ENCODE data around the gene NEK9.

The NEK9 gene

DNA sequence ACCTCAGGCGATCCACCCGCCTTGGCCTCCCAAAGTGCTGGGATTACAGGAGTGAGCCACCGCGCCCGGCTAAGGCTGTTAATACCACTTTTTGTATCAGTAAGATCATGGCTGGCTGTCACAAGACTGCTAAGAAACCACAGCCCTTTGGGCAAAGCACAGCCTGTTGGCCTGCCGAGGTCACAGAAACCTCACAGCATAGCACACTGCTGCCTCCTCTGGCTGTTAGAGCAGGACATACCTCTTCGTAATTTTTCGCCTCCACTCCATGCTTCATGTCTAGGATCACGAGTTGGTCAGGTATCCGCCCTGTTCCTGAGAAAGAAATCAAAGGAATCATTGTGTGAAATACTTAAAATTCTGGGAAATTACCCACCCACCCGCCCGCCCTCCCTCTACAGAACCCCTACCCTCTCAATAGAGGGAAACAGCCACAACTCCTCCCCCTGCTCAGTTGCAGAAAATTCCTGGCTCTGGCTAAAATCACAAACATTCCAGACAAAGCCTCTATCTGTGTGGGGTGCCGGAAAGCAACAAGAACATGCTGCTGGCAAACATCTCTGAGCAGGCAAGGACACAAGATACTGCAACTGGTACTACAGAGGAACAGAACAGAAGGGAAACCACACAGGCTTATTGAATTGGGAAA, 20.7 kb upstream of the NEK9 start:
- Histone ChIP-seq H3K18ac (ENCODE audit: low read depth in 1 of 2, low read length in 2 of 2) (peak overlapping the region in 1 of 2 experiments; percentile 68), H3K27ac (ENCODE audit: low read length, poor library complexity, severe bottlenecking) (peak overlapping the region; percentile 63), H3K14ac (ENCODE audit: low read length in 2 of 2) (no peak overlapping the region), H3K4me1 (ENCODE audit: control insufficient read depth, insufficient read depth, low read depth, low read length) (peaks cover 2% of the 10 kb centered on the region), H3K9me3 (ENCODE audit: control insufficient read depth, low read length) (no peaks in the 10 kb centered on the region), H2BK5ac (ENCODE audit: low read depth, low read length, poor library complexity, severe bottlenecking) (no peak overlapping the region), H3K36me3 (ENCODE audit: control insufficient read depth in 1 of 2, insufficient read depth in 2 of 2, low read depth in 1 of 2, low read length in 2 of 2) (peaks cover 11 to 64% of the 10 kb centered on the region in 2 experiments), H2BK120ac (ENCODE audit: low read depth, low read length) (no peak overlapping the region), H2BK15ac (ENCODE audit: low read depth, poor library complexity, severe bottlenecking) (no peak overlapping the region), H4K91ac (ENCODE audit: low read length) (no peak overlapping the region), H3K4me3 (ENCODE audit: insufficient read depth in 1 of 2, low read depth in 1 of 2, low read length in 2 of 2) (no peak overlapping the region), H4K8ac (ENCODE audit: low read length) (no peak overlapping the region), H2AK5ac (ENCODE audit: low read length, severe bottlenecking) (no peak overlapping the region), H3K79me1 (replicated peaks; ENCODE audit: low read length, poor library complexity, severe bottlenecking) (peaks cover 17% of the 10 kb centered on the region), H3K23ac (ENCODE audit: low read length in 2 of 2) (no peak overlapping the region), H3K4ac (ENCODE audit: low read depth in 1 of 2, low read length in 2 of 2) (no peak overlapping the region), H2BK12ac (ENCODE audit: low read length in 2 of 2) (no peak overlapping the region), H3K4me2 (ENCODE audit: low read length, poor library complexity, severe bottlenecking) (no peak overlapping the region), H3K9ac (ENCODE audit: low read length) (peak overlapping the region; percentile 71), H3K27me3 (ENCODE audit: control insufficient read depth in 1 of 2, insufficient read depth in 1 of 2, low read length in 2 of 2) (no peaks in the 10 kb centered on the region), H2AFZ (ENCODE audit: low read depth, low read length) (no peak overlapping the region)
- 35% methylated on average over 9 of the region's 13 CpGs for WGBS
- DNase-seq = peak; percentile 96

DNA sequence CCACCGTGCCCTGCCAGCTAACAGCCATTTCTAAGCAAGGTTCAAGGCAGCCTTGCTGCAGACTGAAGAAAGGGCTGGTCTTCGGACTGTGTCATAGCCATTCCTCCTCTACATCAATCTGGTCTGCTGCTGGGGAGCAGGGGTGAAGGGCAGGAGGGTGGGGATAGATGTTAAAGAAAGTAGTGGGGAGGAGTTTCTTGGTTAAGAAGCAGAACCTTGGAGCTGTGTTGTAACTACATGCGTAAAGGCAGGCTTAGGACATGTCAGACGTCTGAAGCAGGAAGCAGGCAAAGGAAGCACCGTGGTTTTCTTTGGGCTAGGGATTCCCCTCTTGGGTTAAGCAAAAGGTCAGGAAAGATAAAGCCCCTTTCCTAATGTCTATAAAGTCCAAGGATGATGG, 18.1 kb upstream of the NEK9 start:
- Histone ChIP-seq H3K4me2 (ENCODE audit: low read length, poor library complexity, severe bottlenecking) (no peak overlapping the region), H3K9me3 (ENCODE audit: control insufficient read depth, low read length) (no peaks in the 10 kb centered on the region), H3K4ac (ENCODE audit: low read depth in 1 of 2, low read length in 2 of 2) (peak overlapping the region; percentile 32 to 51), H3K9ac (ENCODE audit: low read length) (no peak overlapping the region), H3K79me1 (replicated peaks; ENCODE audit: low read length, poor library complexity, severe bottlenecking) (peaks cover 21% of the 10 kb centered on the region), H2BK15ac (ENCODE audit: low read depth, poor library complexity, severe bottlenecking) (no peak overlapping the region), H3K36me3 (ENCODE audit: control insufficient read depth in 1 of 2, insufficient read depth in 2 of 2, low read depth in 1 of 2, low read length in 2 of 2) (peaks cover 11 to 46% of the 10 kb centered on the region in 2 experiments), H3K27ac (ENCODE audit: low read length, poor library complexity, severe bottlenecking) (no peak overlapping the region), H3K4me3 (ENCODE audit: insufficient read depth in 1 of 2, low read depth in 1 of 2, low read length in 2 of 2) (no peak overlapping the region), H4K8ac (ENCODE audit: low read length) (peak overlapping the region; percentile 60), H3K27me3 (ENCODE audit: control insufficient read depth in 1 of 2, insufficient read depth in 1 of 2, low read length in 2 of 2) (no peaks in the 10 kb centered on the region), H3K14ac (ENCODE audit: low read length in 2 of 2) (peak overlapping the region in 1 of 2 experiments; percentile 49), H3K18ac (ENCODE audit: low read depth in 1 of 2, low read length in 2 of 2) (peak overlapping the region in 1 of 2 experiments; percentile 43), H2AK5ac (ENCODE audit: low read length, severe bottlenecking) (no peak overlapping the region), H2BK5ac (ENCODE audit: low read depth, low read length, poor library complexity, severe bottlenecking) (no peak overlapping the region), H4K91ac (ENCODE audit: low read length) (no peak overlapping the region), H2BK12ac (ENCODE audit: low read length in 2 of 2) (no peak overlapping the region), H2AFZ (ENCODE audit: low read depth, low read length) (no peak overlapping the region), H2BK120ac (ENCODE audit: low read depth, low read length) (no peak overlapping the region), H3K4me1 (ENCODE audit: control insufficient read depth, insufficient read depth, low read depth, low read length) (peaks cover 2% of the 10 kb centered on the region), H3K23ac (ENCODE audit: low read length in 2 of 2) (no peak overlapping the region)
- peak; percentile 67 for DNase-seq
- 75% methylated on average over 5 of the region's 5 CpGs for WGBS

DNA sequence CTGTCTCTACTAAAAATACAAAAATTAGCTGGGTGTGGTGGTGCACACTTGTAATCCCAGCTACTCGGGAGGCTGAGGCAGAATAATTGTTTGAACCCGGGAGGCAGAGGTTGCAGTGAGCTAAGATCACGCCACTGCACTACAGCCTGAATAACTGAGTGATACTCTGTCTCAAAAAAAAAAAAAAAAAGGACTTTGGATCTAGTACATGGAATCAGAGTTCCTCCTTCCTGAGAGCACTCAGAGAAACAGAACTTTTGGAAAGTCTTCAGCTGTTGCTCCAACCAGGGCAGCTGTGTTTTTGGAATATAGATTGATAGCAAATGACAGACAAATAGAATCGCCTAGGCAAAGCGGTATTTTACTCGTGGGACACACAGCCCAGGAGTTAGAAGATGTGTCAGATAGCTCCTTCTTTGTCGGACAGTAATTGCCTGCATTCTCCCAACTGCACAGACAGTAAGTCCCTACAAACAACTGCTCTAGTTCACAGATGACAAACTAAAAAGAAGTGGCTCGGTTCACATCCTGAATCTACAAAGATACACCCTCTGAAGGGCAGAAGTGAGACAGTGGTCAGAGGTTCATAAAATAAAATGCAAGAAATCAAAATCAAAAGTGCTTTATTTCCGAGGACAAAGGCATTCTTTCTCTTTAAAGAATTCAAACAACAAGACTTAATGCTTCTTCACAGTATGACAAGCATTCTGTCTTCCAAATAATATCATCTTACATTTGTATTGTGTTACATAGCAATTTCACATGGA, 17.1 kb upstream of the NEK9 start:
- no peak overlapping the region for H3K27ac ChIP-seq (ENCODE audit: low read length, poor library complexity, severe bottlenecking)
- no peak overlapping the region for H3K4me3 ChIP-seq (ENCODE audit: insufficient read depth in 1 of 2, low read depth in 1 of 2, low read length in 2 of 2)
- no peak overlapping the region for H3K23ac ChIP-seq (ENCODE audit: low read length in 2 of 2)
- H3K9me3 ChIP-seq (ENCODE audit: control insufficient read depth, low read length) = no peaks in the 10 kb centered on the region
- H4K91ac ChIP-seq (ENCODE audit: low read length) = no peak overlapping the region
- H2BK12ac ChIP-seq (ENCODE audit: low read length in 2 of 2) = no peak overlapping the region
- H2BK120ac ChIP-seq (ENCODE audit: low read depth, low read length) = no peak overlapping the region
- H2AK5ac ChIP-seq (ENCODE audit: low read length, severe bottlenecking) = no peak overlapping the region
- H3K36me3 ChIP-seq (ENCODE audit: control insufficient read depth in 1 of 2, insufficient read depth in 2 of 2, low read depth in 1 of 2, low read length in 2 of 2) = peaks cover 7 to 36% of the 10 kb centered on the region in 2 experiments
- no peak overlapping the region for H2AFZ ChIP-seq (ENCODE audit: low read depth, low read length)
- WGBS = 95% methylated on average over 6 of the region's 9 CpGs
- no peak overlapping the region for H3K4ac ChIP-seq (ENCODE audit: low read depth in 1 of 2, low read length in 2 of 2)
- H3K27me3 ChIP-seq (ENCODE audit: control insufficient read depth in 1 of 2, insufficient read depth in 1 of 2, low read length in 2 of 2) = no peaks in the 10 kb centered on the region
- H3K14ac ChIP-seq (ENCODE audit: low read length in 2 of 2) = no peak overlapping the region
- H3K4me2 ChIP-seq (ENCODE audit: low read length, poor library complexity, severe bottlenecking) = no peak overlapping the region
- no peak overlapping the region for H2BK5ac ChIP-seq (ENCODE audit: low read depth, low read length, poor library complexity, severe bottlenecking)
- H2BK15ac ChIP-seq (ENCODE audit: low read depth, poor library complexity, severe bottlenecking) = no peak overlapping the region
- peak overlapping the region; percentile 12 for H3K9ac ChIP-seq (ENCODE audit: low read length)
- no peak overlapping the region for H3K18ac ChIP-seq (ENCODE audit: low read depth in 1 of 2, low read length in 2 of 2)
- peaks cover 20% of the 10 kb centered on the region for H3K79me1 ChIP-seq (replicated peaks; ENCODE audit: low read length, poor library complexity, severe bottlenecking)
- peaks cover 2% of the 10 kb centered on the region for H3K4me1 ChIP-seq (ENCODE audit: control insufficient read depth, insufficient read depth, low read depth, low read length)
- H4K8ac ChIP-seq (ENCODE audit: low read length) = no peak overlapping the region
- DNase-seq = no peak

DNA sequence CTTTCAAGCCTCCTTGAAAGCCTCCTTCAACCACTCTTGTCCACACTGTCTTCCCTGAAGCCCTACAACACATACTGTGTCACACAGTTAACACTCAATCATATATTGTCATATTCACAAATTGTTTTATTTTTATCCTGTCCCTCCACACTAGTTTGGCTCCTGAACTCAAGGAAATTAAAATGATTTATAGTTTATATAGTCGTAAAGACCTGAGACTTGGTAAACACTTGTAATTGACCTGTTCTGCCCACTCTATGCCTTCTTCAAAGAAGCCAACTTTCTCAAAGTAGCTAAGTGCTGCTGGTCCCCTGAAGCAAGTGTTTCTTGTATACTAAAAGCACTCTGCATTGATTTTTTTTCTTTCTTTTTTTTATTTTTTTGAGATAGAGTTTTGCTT, 15.6 kb upstream of the NEK9 start:
- no peak for DNase-seq
- H4K91ac ChIP-seq (ENCODE audit: low read length) = no peak overlapping the region
- H3K4me1 ChIP-seq (ENCODE audit: control insufficient read depth, insufficient read depth, low read depth, low read length) = peaks cover 2% of the 10 kb centered on the region
- no peak overlapping the region for H3K27ac ChIP-seq (ENCODE audit: low read length, poor library complexity, severe bottlenecking)
- peaks cover 5 to 29% of the 10 kb centered on the region in 2 experiments for H3K36me3 ChIP-seq (ENCODE audit: control insufficient read depth in 1 of 2, insufficient read depth in 2 of 2, low read depth in 1 of 2, low read length in 2 of 2)
- no peak overlapping the region for H3K4ac ChIP-seq (ENCODE audit: low read depth in 1 of 2, low read length in 2 of 2)
- no peak overlapping the region for H2BK12ac ChIP-seq (ENCODE audit: low read length in 2 of 2)
- no peak overlapping the region for H2AFZ ChIP-seq (ENCODE audit: low read depth, low read length)
- H3K27me3 ChIP-seq (ENCODE audit: control insufficient read depth in 1 of 2, insufficient read depth in 1 of 2, low read length in 2 of 2) = no peaks in the 10 kb centered on the region
- H3K9me3 ChIP-seq (ENCODE audit: control insufficient read depth, low read length) = no peaks in the 10 kb centered on the region
- H4K8ac ChIP-seq (ENCODE audit: low read length) = no peak overlapping the region
- no peak overlapping the region for H2AK5ac ChIP-seq (ENCODE audit: low read length, severe bottlenecking)
- H3K18ac ChIP-seq (ENCODE audit: low read depth in 1 of 2, low read length in 2 of 2) = no peak overlapping the region
- no peak overlapping the region for H3K4me2 ChIP-seq (ENCODE audit: low read length, poor library complexity, severe bottlenecking)
- no peak overlapping the region for H2BK15ac ChIP-seq (ENCODE audit: low read depth, poor library complexity, severe bottlenecking)
- H3K4me3 ChIP-seq (ENCODE audit: insufficient read depth in 1 of 2, low read depth in 1 of 2, low read length in 2 of 2) = no peak overlapping the region
- no peak overlapping the region for H2BK5ac ChIP-seq (ENCODE audit: low read depth, low read length, poor library complexity, severe bottlenecking)
- WGBS = 50% methylated on average over 1 of the region's 1 CpG
- peaks cover 20% of the 10 kb centered on the region for H3K79me1 ChIP-seq (replicated peaks; ENCODE audit: low read length, poor library complexity, severe bottlenecking)
- no peak overlapping the region for H3K14ac ChIP-seq (ENCODE audit: low read length in 2 of 2)
- no peak overlapping the region for H3K23ac ChIP-seq (ENCODE audit: low read length in 2 of 2)
- peak overlapping the region; percentile 21 for H3K9ac ChIP-seq (ENCODE audit: low read length)
- H2BK120ac ChIP-seq (ENCODE audit: low read depth, low read length) = peak overlapping the region; percentile 19
